H1 (cell line): Measurements from ENCODE around the gene LMTK3.

Source experiments
- CBX8 ChIP-seq: fragments of 300-800, 300-1000 bp; sonication (generic); IDR thresholded peaks from 2 replicates; pipeline ENCODE4 v1.7.1; 2016; ENCODE audit warnings: low read depth, low read length, borderline replicate concordance
- CEBPB ChIP-seq: IDR thresholded peaks from 2 replicates; pipeline ENCODE4 v1.6.1; 2012; ENCODE audit warnings: low read depth, low read length
- CTCF ChIP-seq, 3 experiments: IDR thresholded peaks; 1 replicate in 2 of 3; 2 replicates in 1 of 3; pipeline versions ENCODE4 v1.5.1 to v1.6.1; 2011; ENCODE audit warnings: low read length in 3 of 3, mild to moderate bottlenecking in 3 of 3, inconsistent platforms in 2 of 3, low read depth in 1 of 3, moderate library complexity in 1 of 3; ENCODE audit not compliant: insufficient read depth in 1 of 3; ENCODE audit errors: control extremely low read depth in 1 of 3
- EGR1 ChIP-seq: IDR thresholded peaks from 2 replicates; pipeline ENCODE4 v1.6.1; 2011; ENCODE audit warnings: low read depth, low read length, borderline replicate concordance
- EP300 ChIP-seq, 2 experiments: IDR thresholded peaks; 1 replicate in 1 of 2; 2 replicates in 1 of 2; pipeline ENCODE4 v1.6.1; 2011 to 2012; ENCODE audit warnings: low read depth in 2 of 2, low read length in 2 of 2, mild to moderate bottlenecking in 2 of 2, borderline replicate concordance in 1 of 2, inconsistent platforms in 1 of 2, moderate library complexity in 1 of 2
- KDM1A ChIP-seq: fragments of 200-600, 300-600 bp; sonication (generic); IDR thresholded peaks from 2 replicates; pipeline ENCODE4 v1.7.1; 2016; ENCODE audit warnings: mild to moderate bottlenecking, low read length, borderline replicate concordance
- MAX ChIP-seq: IDR thresholded peaks from 2 replicates; pipeline ENCODE4 v1.6.1; 2012; ENCODE audit warnings: inconsistent platforms
- POLR2A ChIP-seq, 2 experiments: IDR thresholded peaks; 1 replicate in 1 of 2; 2 replicates in 1 of 2; pipeline ENCODE4 v1.6.1; 2011; ENCODE audit warnings: low read depth in 2 of 2, low read length in 2 of 2, mild to moderate bottlenecking in 2 of 2; ENCODE audit errors: control extremely low read depth in 1 of 2
- SP1 ChIP-seq: IDR thresholded peaks from 2 replicates; pipeline ENCODE4 v1.6.1; 2011; ENCODE audit warnings: low read depth, low read length

DNA sequence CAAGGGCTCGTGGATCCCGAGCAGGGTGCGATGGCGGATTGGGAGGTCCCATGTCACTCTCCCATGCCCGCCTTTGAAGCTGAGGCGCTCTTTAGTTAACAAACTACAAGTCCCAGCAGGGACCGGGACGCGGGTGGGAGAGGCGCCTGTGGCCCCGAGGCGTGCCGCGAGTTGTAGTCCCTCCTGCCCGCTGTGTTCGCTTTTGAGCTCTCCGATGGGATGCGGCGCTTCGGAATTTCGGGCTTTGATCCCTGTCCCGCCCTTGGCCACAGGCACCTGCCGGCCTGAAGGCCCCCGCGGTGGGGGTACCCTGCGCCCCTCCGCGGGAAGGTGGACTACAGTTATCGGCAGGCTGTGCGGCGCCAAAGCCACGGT lies 31.5 kb downstream of the LMTK3 start:
- TF ChIP-seq EP300 (IDR thresholded peaks at IDR 0.05; ENCODE audit: borderline replicate concordance in 1 of 2, low read depth in 2 of 2, low read length in 2 of 2) (no peak), EGR1 (no peak), CBX8 (no peak), POLR2A (IDR thresholded peaks at IDR 0.05; ENCODE audit: control extremely low read depth in 1 of 2, low read depth in 2 of 2, low read length in 2 of 2) (no peak), MAX (no peak), CTCF (IDR thresholded peaks at IDR 0.05; ENCODE audit: control extremely low read depth in 1 of 3, insufficient read depth in 1 of 3, low read depth in 1 of 3, low read length in 3 of 3) (no peak), CEBPB (no peak), SP1 (no peak), KDM1A (no peak)
